Skin epidermis (tissue), 12 donors: ENCODE data around the gene WSCD1.

Experiments
- H3K27ac ChIP-seq, 21 experiments: fragments of 200-600 bp; sonication (generic) in 11 of 21; one replicate each; pipeline ENCODE4 v1.5.0; 2020; ENCODE audit warnings: mild to moderate bottlenecking in 3 of 21, inconsistent platforms in 2 of 21, moderate library complexity in 2 of 21
- H3K4me3 ChIP-seq, 7 experiments: fragments of 200-600 bp; sonication (generic) in 2 of 7; one replicate each; pipeline ENCODE4 v1.5.0; 2020; ENCODE audit warnings: inconsistent platforms in 2 of 7, mild to moderate bottlenecking in 2 of 7, moderate library complexity in 1 of 7

The WSCD1 gene

DNA sequence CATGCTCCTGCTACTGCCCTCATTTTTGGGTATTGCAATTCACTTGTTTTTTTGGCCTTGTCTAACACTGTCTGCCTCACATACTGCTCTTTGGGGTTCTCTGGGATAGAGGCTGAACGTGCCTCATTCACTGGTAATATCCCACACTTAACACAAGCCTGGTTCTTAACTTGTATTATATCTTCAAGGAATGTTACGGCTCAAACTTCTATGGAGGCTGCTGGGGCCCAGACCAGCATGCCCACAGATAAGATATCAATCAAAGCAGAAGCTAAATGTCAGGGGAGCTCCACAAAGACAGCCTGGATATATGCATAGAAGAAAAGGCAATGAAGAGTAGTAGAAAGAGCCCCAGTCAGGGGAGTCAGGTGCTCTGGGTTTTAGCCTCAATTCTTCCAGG lies 103.5 kb downstream of the WSCD1 start:
- Histone ChIP-seq H3K4me3 (no peak overlapping the region), H3K27ac (no peak overlapping the region)
